OCI-LY1 (cell line): ENCODE data around the gene PIEZO1.
"Not testable (repeated sequence)": the region's sequence is repeated elsewhere in the genome, so short reads cannot be mapped to it uniquely, and the experiment has no call there.

Experiments used
- H2AFZ ChIP-seq: fragments of 200-600 bp; sonication (generic), shearing (Covaris generic); 2 replicates; pipeline ENCODE4 v1.6.0; 2014; ENCODE audit warnings: antibody characterized with exemption, mild to moderate bottlenecking, low read length
- H3F3A ChIP-seq: fragments of 200-600 bp; sonication (generic), shearing (Covaris generic); 2 replicates; pipeline ENCODE4 v1.6.0; 2014; ENCODE audit warnings: mild to moderate bottlenecking, antibody characterized with exemption, low read length, moderate library complexity; ENCODE audit not compliant: insufficient read depth
- H3K27ac ChIP-seq: fragments of 200-600 bp; sonication (generic); 2 replicates; pipeline ENCODE4 v1.5.1; 2014; ENCODE audit warnings: low read length, mixed run types, mild to moderate bottlenecking, low read depth; ENCODE audit not compliant: poor library complexity, severe bottlenecking
- H3K27me3 ChIP-seq: fragments of 200-600 bp; sonication (generic); 2 replicates; pipeline ENCODE4 v1.6.0; 2014; ENCODE audit warnings: antibody characterized with exemption, mild to moderate bottlenecking, low read length, moderate library complexity; ENCODE audit not compliant: insufficient read depth
- H3K36me3 ChIP-seq: fragments of 200-600 bp; sonication (generic); 2 replicates; pipeline ENCODE4 v1.6.1; 2014; ENCODE audit warnings: mild to moderate bottlenecking, antibody characterized with exemption, low read length, moderate library complexity, mixed read lengths; ENCODE audit not compliant: insufficient read depth
- H3K4me1 ChIP-seq: fragments of 200-600 bp; sonication (generic); 2 replicates; pipeline ENCODE4 v1.5.1; 2014; ENCODE audit warnings: mild to moderate bottlenecking, low read length, moderate library complexity; ENCODE audit not compliant: insufficient read depth, severe bottlenecking
- H3K4me2 ChIP-seq: fragments of 200-600 bp; sonication (generic), shearing (Covaris generic); 2 replicates; pipeline ENCODE4 v1.6.1; 2014; ENCODE audit warnings: low read length
- H3K4me3 ChIP-seq: fragments of 200-600 bp; sonication (generic); 2 replicates; pipeline ENCODE4 v1.5.1; 2014; ENCODE audit warnings: low read length, low read depth, mild to moderate bottlenecking, mixed read lengths; ENCODE audit not compliant: poor library complexity, severe bottlenecking
- H3K79me2 ChIP-seq: fragments of 200-600 bp; shearing (Covaris generic); 2 replicates; pipeline ENCODE4 v1.6.1; 2016; ENCODE audit warnings: mixed run types, low read length, mixed read lengths; ENCODE audit not compliant: insufficient read depth
- H3K9ac ChIP-seq: fragments of 200-600 bp; sonication (generic), shearing (Covaris generic); 2 replicates; pipeline ENCODE4 v1.6.1; 2014; ENCODE audit warnings: mild to moderate bottlenecking, low read length, mixed read lengths
- H3K9me2 ChIP-seq: fragments of 200-600 bp; sonication (generic), shearing (Covaris generic); 2 replicates; pipeline ENCODE4 v1.6.1; 2014; ENCODE audit warnings: low read depth, mild to moderate bottlenecking, low read length, mixed read lengths
- H3K9me3 ChIP-seq: fragments of 200-600 bp; shearing (Covaris generic); 2 replicates; pipeline ENCODE4 v1.6.1; 2014; ENCODE audit warnings: low read length, mixed read lengths
- H4K20me1 ChIP-seq: fragments of 200-600 bp; sonication (generic), shearing (Covaris generic); 2 replicates; pipeline ENCODE4 v1.6.0; 2016; ENCODE audit warnings: mild to moderate bottlenecking, low read length; ENCODE audit not compliant: insufficient read depth
- CTCF ChIP-seq: fragments of 200-600 bp; sonication (generic), shearing (Covaris generic); IDR thresholded peaks from 2 replicates; pipeline ENCODE4 v1.5.1; 2017; ENCODE audit warnings: mild to moderate bottlenecking, antibody characterized with exemption, low read length, moderate library complexity, mixed read lengths
- EZH2 ChIP-seq: fragments of 200-600 bp; sonication (generic), shearing (Covaris generic); IDR thresholded peaks from 2 replicates; pipeline ENCODE4 v1.8.0; 2017; ENCODE audit warnings: borderline replicate concordance, mixed run types, mild to moderate bottlenecking, antibody characterized with exemption, low read length, moderate library complexity, mixed read lengths

The PIEZO1 gene

DNA sequence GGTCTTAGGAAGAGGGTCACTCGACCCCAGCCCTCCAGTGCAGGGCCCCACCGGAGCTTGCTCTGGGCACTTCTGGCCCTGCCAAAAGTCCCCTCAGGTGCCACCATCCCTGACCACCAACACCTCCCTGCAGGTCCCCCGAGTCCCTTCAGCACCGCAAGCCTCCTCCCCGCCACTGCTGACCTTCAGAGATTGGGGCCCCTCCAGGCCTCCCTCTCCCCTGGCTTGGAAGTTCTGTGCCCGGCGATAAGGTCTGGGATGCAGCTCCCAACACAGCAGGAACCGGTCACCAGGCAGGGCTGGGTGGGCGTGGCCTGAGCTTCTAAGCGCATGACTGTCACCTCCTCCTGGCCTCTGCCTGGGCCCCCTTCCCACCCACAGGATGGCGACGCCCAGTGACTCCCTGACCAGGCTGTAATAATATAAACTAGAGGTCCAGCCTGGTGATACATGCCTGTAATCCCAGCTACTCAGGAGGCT lies 11.2 kb downstream of the PIEZO1 start:
- Histone ChIP-seq H3K9me2 (no peaks in the 10 kb centered on the region), H3K9me3 (no peaks in the 10 kb centered on the region), H2AFZ (no peak overlapping the region), H3K36me3 (no peaks in the 10 kb centered on the region), H3K27ac (no peak overlapping the region), H3K9ac (no peak overlapping the region), H3K79me2 (no peaks in the 10 kb centered on the region), H4K20me1 (no peaks in the 10 kb centered on the region), H3F3A (no peaks in the 10 kb centered on the region), H3K4me1 (peaks cover 17% of the 10 kb centered on the region), H3K27me3 (peaks cover 3% of the 10 kb centered on the region; the same call in 1 of the 2 replicates), H3K4me3 (no peak overlapping the region), H3K4me2 (no peak overlapping the region)
- TF ChIP-seq EZH2 (no peak), CTCF (no peak)

DNA sequence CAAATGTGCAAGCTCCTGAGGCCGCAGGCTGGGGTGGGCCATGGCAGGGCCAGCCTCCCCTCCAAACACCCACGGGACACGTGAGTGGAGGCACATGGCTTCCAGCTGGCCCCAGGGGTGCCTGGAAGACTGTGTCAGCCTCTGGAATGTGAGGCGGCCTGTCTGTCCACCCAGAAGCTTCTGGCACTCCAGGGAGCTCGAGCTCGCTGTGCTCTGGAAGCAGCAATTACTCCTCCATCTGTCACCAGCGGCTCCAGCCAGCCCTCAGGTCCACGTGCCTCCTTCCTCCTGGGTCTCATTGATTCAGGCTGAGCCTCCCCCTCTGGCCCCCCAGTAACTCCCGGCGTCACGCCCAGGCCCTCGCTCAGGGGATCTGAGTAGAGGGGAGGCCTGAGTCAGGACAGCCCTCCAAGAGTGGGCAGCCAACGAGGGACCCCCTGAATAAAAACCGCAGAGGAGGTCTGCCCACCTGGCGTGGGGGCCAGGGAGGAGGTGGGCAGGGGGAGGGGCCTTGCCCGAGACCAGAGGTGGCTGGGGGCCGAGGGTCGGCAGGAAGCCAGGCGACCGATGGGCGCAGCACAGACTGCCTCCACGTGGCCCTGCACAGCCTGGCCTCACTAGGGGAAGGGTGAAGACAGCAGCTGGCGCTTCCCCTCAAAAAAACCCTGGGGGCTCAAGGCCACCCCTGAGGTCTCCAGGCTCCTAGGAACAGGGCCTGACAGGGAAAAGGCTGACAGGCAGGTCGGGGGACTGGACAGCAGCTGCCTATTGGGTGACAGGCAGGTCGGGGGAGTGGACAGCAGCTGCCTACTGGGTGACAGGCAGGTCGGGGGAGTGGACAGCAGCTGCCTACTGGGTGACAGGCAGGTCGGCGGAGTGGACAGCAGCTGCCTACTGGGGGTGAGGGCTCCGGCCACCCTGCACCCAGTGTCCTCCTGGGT lies 11.9 kb downstream of the PIEZO1 start:
- TF ChIP-seq EZH2 (no peak), CTCF (no peak)
- Histone ChIP-seq H3K36me3 (no peaks in the 10 kb centered on the region), H4K20me1 (no peaks in the 10 kb centered on the region), H3K9ac (no peak overlapping the region), H3K9me2 (no peaks in the 10 kb centered on the region), H2AFZ (no peak overlapping the region), H3K79me2 (no peaks in the 10 kb centered on the region), H3K4me3 (no peak overlapping the region), H3K27ac (no peak overlapping the region), H3K4me1 (peaks cover 17% of the 10 kb centered on the region), H3K9me3 (no peaks in the 10 kb centered on the region), H3F3A (no peaks in the 10 kb centered on the region), H3K27me3 (peaks cover 3% of the 10 kb centered on the region; the same call in 1 of the 2 replicates), H3K4me2 (no peak overlapping the region)

DNA sequence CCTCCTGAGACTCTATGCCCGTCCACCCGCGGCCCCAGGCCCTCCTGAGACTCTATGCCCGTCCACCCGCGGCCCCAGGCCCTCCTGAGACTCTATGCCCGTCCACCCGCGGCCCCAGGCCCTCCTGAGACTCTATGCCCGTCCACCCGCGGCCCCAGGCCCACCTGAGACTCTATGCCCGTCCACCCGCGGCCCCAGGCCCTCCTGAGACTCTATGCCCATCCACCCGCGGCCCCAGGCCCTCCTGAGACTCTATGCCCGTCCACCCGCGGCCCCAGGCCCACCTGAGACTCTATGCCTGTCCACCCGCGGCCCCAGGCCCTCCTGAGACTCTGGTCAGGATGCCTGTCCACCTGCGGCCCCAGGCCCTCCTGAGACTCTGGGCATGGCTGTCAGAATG lies 13.2 kb downstream of the PIEZO1 start:
- H3K36me3 ChIP-seq, H3K4me3 ChIP-seq, H4K20me1 ChIP-seq, H3K9ac ChIP-seq, H3K79me2 ChIP-seq, H3K4me2 ChIP-seq, H3K27me3 ChIP-seq, H2AFZ ChIP-seq, H3F3A ChIP-seq, H3K9me2 ChIP-seq, H3K27ac ChIP-seq, H3K9me3 ChIP-seq: not testable (repeated sequence)
- peaks cover 17% of the 10 kb centered on the region for H3K4me1 ChIP-seq
